ENCODE measurements around the gene TENT4B. TPM values are rescaled to one million over a fixed set of nuclear protein-coding genes. Genes with fewer than 3 reads are reported as not detected.

TENT4B gene
- total RNA-seq, 1 donor from 2014 or later, result 13.5 TPM

- TF ChIP-seq CTCF (IDR thresholded peaks at IDR 0.05; ENCODE audit: unreplicated experiment), result no peak
- H3K9me3 Mint-ChIP-seq (ENCODE audit: low read depth), result no peaks in the 10 kb centered on the region
- H3K27me3 Mint-ChIP-seq, result no peaks in the 10 kb centered on the region
- no peak overlapping the region for H3K27ac Mint-ChIP-seq
- H3K36me3 Mint-ChIP-seq (ENCODE audit: insufficient read depth), result no peaks in the 10 kb centered on the region
- H3K4me3 Mint-ChIP-seq (ENCODE audit: low read depth), result no peak overlapping the region
- H3K4me1 Mint-ChIP-seq (ENCODE audit: low read depth), result peaks cover 17% of the 10 kb centered on the region
- DNase-seq (ENCODE audit: low spot score, unreplicated experiment), result no peak
These were observed 50.6 kb downstream of the TENT4B start for GRCh38 chr16:50203681-50204080.

GRCh38 chr16:50204453-50205108 lies 51.5 kb downstream of the TENT4B start:
- Mint-ChIP-seq H3K4me1 (ENCODE audit: low read depth) (peaks cover 16% of the 10 kb centered on the region), H3K27ac (no peak overlapping the region), H3K36me3 (ENCODE audit: insufficient read depth) (no peaks in the 10 kb centered on the region), H3K9me3 (ENCODE audit: low read depth) (no peaks in the 10 kb centered on the region), H3K4me3 (ENCODE audit: low read depth) (no peak overlapping the region), H3K27me3 (no peaks in the 10 kb centered on the region)
- TF ChIP-seq CTCF (IDR thresholded peaks at IDR 0.05; ENCODE audit: unreplicated experiment), result no peak
- no peak for DNase-seq (ENCODE audit: low spot score, unreplicated experiment)

GRCh38 chr16:50207652-50208051 lies 54.5 kb downstream of the TENT4B start:
- Mint-ChIP-seq H3K4me1 (ENCODE audit: low read depth) (peaks cover 19% of the 10 kb centered on the region), H3K4me3 (ENCODE audit: low read depth) (no peak overlapping the region)
- no peak for DNase-seq (ENCODE audit: low spot score, unreplicated experiment)

GRCh38 chr16:50208460-50208931 lies 55.4 kb downstream of the TENT4B start:
- Mint-ChIP-seq H3K9me3 (ENCODE audit: low read depth) (no peaks in the 10 kb centered on the region), H3K27ac (no peak overlapping the region), H3K4me3 (ENCODE audit: low read depth) (no peak overlapping the region), H3K27me3 (no peaks in the 10 kb centered on the region), H3K36me3 (ENCODE audit: insufficient read depth) (no peaks in the 10 kb centered on the region), H3K4me1 (ENCODE audit: low read depth) (peaks cover 13% of the 10 kb centered on the region)
- no peak for TF ChIP-seq CTCF (IDR thresholded peaks at IDR 0.05; ENCODE audit: unreplicated experiment)
- no peak for DNase-seq (ENCODE audit: low spot score, unreplicated experiment)

More at GRCh38 chr16:50207652-50208051, 54.5 kb downstream of the TENT4B start:
- TF ChIP-seq CTCF (IDR thresholded peaks at IDR 0.05; ENCODE audit: unreplicated experiment), result no peak
- no peaks in the 10 kb centered on the region for H3K9me3 Mint-ChIP-seq (ENCODE audit: low read depth)
- H3K27me3 Mint-ChIP-seq, result no peaks in the 10 kb centered on the region
- no peak overlapping the region for H3K27ac Mint-ChIP-seq
- H3K36me3 Mint-ChIP-seq (ENCODE audit: insufficient read depth), result no peaks in the 10 kb centered on the region

GRCh38 chr16:50209546-50210265 lies 56.6 kb downstream of the TENT4B start:
- TF ChIP-seq CTCF (IDR thresholded peaks at IDR 0.05; ENCODE audit: unreplicated experiment), result no peak
- Mint-ChIP-seq H3K36me3 (ENCODE audit: insufficient read depth) (peaks cover 2% of the 10 kb centered on the region), H3K27ac (no peak overlapping the region), H3K27me3 (no peaks in the 10 kb centered on the region), H3K4me3 (ENCODE audit: low read depth) (no peak overlapping the region), H3K4me1 (ENCODE audit: low read depth) (peaks cover 12% of the 10 kb centered on the region), H3K9me3 (ENCODE audit: low read depth) (no peaks in the 10 kb centered on the region)
- no peak for DNase-seq (ENCODE audit: low spot score, unreplicated experiment)

Data from progenitor cell of endocrine pancreas (in vitro differentiated cells).